Esophagus squamous epithelium (tissue), 5 donors: ENCODE measurements around the gene METAP2. TPM values are rescaled to one million over a fixed set of nuclear protein-coding genes. Genes with fewer than 3 reads are reported as not detected.

Experiments used
- DNase-seq: peaks from one replicate; lab custom pipeline; 2025; lab: John Stamatoyannopoulos, UW
- H3K27ac ChIP-seq, 4 donors: fragments of 200-600 bp; sonication (generic); one replicate each; pipeline ENCODE4 v1.5.1; 2016 to 2019; ENCODE audit warnings: mild to moderate bottlenecking in 1 of 4
- H3K27me3 ChIP-seq, 4 donors: fragments of 200-600 bp; sonication (generic); 1 replicate in 3 of 4; 2 replicates in 1 of 4; pipeline versions ENCODE4 v1.5.1 to v1.6.0; 2017 to 2021; ENCODE audit warnings: antibody characterized with exemption in 1 of 4
- H3K36me3 ChIP-seq, 3 donors: fragments of 200-600 bp; sonication (generic); one replicate each; pipeline ENCODE4 v1.5.1; 2016 to 2019
- H3K4me1 ChIP-seq, 3 donors: fragments of 200-600 bp; sonication (generic); one replicate each; pipeline ENCODE4 v1.5.1; 2017 to 2019
- H3K4me3 ChIP-seq, 4 donors: fragments of 200-600 bp; sonication (generic); 1 replicate in 3 of 4; 2 replicates in 1 of 4; pipeline ENCODE4 v1.5.1; 2016 to 2019; ENCODE audit warnings: mild to moderate bottlenecking in 2 of 4, moderate library complexity in 1 of 4
- H3K9me3 ChIP-seq, 3 donors: fragments of 200-600 bp; sonication (generic); one replicate each; pipeline ENCODE4 v1.5.1; 2016 to 2019
- POLR2A ChIP-seq, 4 donors: fragments of 450-650 bp; IDR thresholded peaks; one replicate each; pipeline ENCODE4 v1.6.1; 2017; ENCODE audit warnings: antibody characterized with exemption in 4 of 4, mild to moderate bottlenecking in 4 of 4, moderate library complexity in 3 of 4
- WGBS, 2 donors: methylation state at CpG; one replicate each; pipeline ENCODE4 v1.1.5; 2018; 5-methylcytosine and 5-hydroxymethylcytosine counted together
- intact Hi-C: fragments of 100-400 bp; cut with DNase I; formaldehyde crosslinking; loops from one replicate; pipeline ENCODE4 v1.15.0; 2022
- total RNA-seq, 4 donors: library from RNA; depleted of rRNA; stranded (reverse); fragments of >200 nt; gene quantifications; one replicate each; pipeline ENCODE4 v1.1.0, GENCODE V29; 2016
- TF ChIP-seq, protein P1 (sequence below), 6 experiments: fragments of 450-650 bp in 4 of 6; fragments of 200-600 bp in 2 of 6; sonication (generic) in 2 of 6; IDR thresholded peaks; one replicate each; pipeline ENCODE4 v1.5.1; 2016 to 2019; ENCODE audit warnings: antibody characterized with exemption in 6 of 6, mild to moderate bottlenecking in 4 of 6, moderate library complexity in 4 of 6
- donor health status: DM: yes; HTN: yes; CAD: no.

METAP2 gene
- total RNA-seq, 4 donors from 2014 or later: 52.1 to 83.1 (median 62.1) TPM

DNA sequence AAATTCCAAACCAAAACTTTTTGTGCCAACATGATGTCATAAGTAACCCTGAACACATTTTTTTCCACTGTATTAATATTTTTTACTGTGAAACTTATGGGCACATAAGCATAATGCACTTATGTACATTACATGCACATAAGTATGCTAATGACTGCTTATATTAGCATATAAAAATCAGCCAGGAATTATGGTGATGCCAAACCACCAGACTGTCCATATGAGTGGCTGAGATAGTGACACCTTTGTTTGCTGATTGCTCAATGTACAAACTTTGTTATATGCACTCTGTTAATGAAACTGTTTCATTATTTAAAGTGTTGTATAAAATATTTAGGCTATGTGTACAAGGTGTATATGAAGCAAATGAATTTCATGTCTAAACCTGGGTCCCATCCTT lies 45.0 kb downstream of the METAP2 start:
- Histone ChIP-seq H3K4me3 (no peak overlapping the region), H3K27ac (no peak overlapping the region), H3K9me3 (no peaks in the 10 kb centered on the region), H3K27me3 (no peaks in the 10 kb centered on the region), H3K36me3 (peaks cover 0 to 23% (median 10%) of the 10 kb centered on the region in 3 donors), H3K4me1 (no peaks in the 10 kb centered on the region)
- TF ChIP-seq, protein P1, sequence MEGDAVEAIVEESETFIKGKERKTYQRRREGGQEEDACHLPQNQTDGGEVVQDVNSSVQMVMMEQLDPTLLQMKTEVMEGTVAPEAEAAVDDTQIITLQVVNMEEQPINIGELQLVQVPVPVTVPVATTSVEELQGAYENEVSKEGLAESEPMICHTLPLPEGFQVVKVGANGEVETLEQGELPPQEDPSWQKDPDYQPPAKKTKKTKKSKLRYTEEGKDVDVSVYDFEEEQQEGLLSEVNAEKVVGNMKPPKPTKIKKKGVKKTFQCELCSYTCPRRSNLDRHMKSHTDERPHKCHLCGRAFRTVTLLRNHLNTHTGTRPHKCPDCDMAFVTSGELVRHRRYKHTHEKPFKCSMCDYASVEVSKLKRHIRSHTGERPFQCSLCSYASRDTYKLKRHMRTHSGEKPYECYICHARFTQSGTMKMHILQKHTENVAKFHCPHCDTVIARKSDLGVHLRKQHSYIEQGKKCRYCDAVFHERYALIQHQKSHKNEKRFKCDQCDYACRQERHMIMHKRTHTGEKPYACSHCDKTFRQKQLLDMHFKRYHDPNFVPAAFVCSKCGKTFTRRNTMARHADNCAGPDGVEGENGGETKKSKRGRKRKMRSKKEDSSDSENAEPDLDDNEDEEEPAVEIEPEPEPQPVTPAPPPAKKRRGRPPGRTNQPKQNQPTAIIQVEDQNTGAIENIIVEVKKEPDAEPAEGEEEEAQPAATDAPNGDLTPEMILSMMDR (IDR thresholded peaks at IDR 0.05): no peak
- TF ChIP-seq POLR2A (IDR thresholded peaks at IDR 0.05): no peak
- no peak for DNase-seq
- intact Hi-C loops: no loop called here

DNA sequence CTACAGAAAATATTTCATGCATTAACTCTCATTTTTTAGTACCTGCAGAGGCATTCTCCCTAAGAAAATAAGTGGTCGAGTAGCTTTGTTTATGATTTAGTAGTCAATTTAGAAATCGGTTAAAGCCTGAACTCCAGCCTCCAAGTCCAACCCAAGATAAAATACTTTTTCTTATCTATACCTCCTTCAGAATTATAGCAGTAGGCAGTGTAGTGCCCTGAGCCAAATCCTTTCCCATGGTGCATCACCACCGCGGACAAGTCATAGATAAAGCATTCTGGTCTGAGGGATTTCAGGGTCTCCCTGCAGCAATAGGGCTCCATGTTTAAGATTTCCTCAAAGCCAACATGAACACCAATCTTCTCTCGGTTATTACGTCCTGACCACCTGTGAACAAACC lies 46.9 kb downstream of the METAP2 start:
- Histone ChIP-seq H3K9me3 (no peaks in the 10 kb centered on the region), H3K36me3 (peaks cover 0 to 4% (median 0%) of the 10 kb centered on the region in 3 donors), H3K4me3 (no peak overlapping the region), H3K27ac (no peak overlapping the region), H3K27me3 (no peaks in the 10 kb centered on the region), H3K4me1 (no peaks in the 10 kb centered on the region)
- intact Hi-C loops: no loop called here
- TF ChIP-seq POLR2A (IDR thresholded peaks at IDR 0.05): no peak
- TF ChIP-seq, protein P1 (IDR thresholded peaks at IDR 0.05): no peak
- 95% methylated on average over 6 of the region's 6 CpGs for WGBS, 2 donors
- no peak for DNase-seq

DNA sequence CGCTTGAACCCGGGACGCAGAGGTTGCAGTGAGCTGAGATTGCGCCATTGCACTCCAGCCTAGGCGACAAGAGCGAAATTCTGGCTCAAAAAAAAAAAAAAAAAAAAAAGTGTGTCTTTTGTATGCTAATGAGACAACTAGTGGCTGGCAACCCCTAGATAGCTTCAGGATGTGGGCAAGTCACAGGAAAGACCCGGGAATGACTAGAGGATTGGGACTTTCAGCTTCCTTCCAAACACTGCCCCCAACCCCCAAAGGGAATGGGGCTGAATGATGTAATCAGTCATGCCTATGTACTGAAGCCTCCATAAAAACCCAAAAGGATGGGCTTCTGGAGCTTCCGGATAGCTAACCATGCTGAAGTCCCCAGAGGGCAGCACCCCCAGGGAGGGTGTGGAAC lies 48.7 kb downstream of the METAP2 start:
- Histone ChIP-seq H3K4me3 (no peak overlapping the region), H3K36me3 (peaks cover 0 to 4% (median 0%) of the 10 kb centered on the region in 3 donors), H3K9me3 (no peaks in the 10 kb centered on the region), H3K27ac (no peak overlapping the region), H3K4me1 (no peaks in the 10 kb centered on the region), H3K27me3 (no peaks in the 10 kb centered on the region)
- intact Hi-C loops: no loop called here
- 89 to 90% methylated on average over 8 of the region's 8 CpGs for WGBS, 2 donors
- DNase-seq: no peak
- TF ChIP-seq, protein P1 (IDR thresholded peaks at IDR 0.05): no peak
- TF ChIP-seq POLR2A (IDR thresholded peaks at IDR 0.05): no peak

DNA sequence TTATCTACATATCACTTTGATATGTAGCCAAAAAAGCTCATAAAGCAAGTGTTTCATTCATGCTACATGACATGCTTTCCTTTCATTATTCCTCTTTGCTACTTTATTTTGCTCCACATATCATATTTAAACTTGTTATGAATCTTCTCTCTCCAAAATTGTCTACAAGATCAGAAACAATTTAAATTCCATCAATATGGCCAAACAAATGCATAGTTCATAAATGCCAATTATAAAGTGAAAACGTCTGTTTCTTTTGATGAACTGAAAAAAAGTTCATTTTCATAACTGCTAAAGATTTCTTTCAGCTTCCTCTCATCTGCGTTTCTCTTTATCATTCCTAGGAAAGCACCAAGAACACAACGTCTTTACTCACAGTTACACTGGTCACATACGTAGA lies 54.5 kb downstream of the METAP2 start:
- H3K4me3 ChIP-seq: no peak overlapping the region
- 71 to 76% methylated on average over 4 of the region's 4 CpGs for WGBS, 2 donors
- DNase-seq: no peak
- no peak for TF ChIP-seq POLR2A (IDR thresholded peaks at IDR 0.05)
- TF ChIP-seq, protein P1 (IDR thresholded peaks at IDR 0.05): no peak
- H3K27ac ChIP-seq: no peak overlapping the region
- no peaks in the 10 kb centered on the region for H3K36me3 ChIP-seq
- no peaks in the 10 kb centered on the region for H3K27me3 ChIP-seq
- peaks cover 0 to 6% (median 0%) of the 10 kb centered on the region in 3 donors for H3K4me1 ChIP-seq
- intact Hi-C loops: no loop called here
- no peaks in the 10 kb centered on the region for H3K9me3 ChIP-seq

DNA sequence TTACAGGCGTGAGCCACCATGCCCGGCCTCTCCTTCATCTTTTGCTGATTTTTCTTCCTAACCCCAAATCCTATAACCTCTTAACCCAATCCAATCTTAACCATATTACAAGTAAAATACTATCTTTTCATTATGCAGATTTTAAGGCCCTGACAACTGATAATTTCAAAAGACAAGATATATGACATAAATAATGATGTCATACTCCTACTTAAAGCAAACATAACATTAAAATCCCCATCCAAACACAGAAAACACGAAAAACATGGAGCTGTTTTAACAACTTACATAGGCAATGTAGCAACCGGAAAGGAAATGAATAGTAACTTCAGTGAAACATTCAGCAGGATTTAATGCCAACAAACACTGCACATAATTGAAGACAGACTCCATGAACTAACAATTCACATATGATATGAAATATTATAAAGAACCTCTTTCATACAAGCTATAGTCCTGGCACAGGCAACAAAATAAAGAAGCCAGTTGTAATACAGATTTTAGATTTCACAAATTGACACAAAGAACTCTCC lies 55.8 kb downstream of the METAP2 start:
- TF ChIP-seq, protein P1 (IDR thresholded peaks at IDR 0.05): no peak
- TF ChIP-seq POLR2A (IDR thresholded peaks at IDR 0.05): no peak
- H3K4me3 ChIP-seq: no peak overlapping the region
- WGBS, 2 donors: 79 to 88% methylated on average over 4 of the region's 4 CpGs
- no peaks in the 10 kb centered on the region for H3K27me3 ChIP-seq
- DNase-seq: no peak
- H3K4me1 ChIP-seq: peaks cover 0 to 14% (median 0%) of the 10 kb centered on the region in 3 donors
- intact Hi-C loops: loop anchor here (5.0 kb wide), 1 partner anchor 412 kb away; no protein-coding TSS in a partner anchor
- H3K9me3 ChIP-seq: no peaks in the 10 kb centered on the region
- no peaks in the 10 kb centered on the region for H3K36me3 ChIP-seq
- no peak overlapping the region for H3K27ac ChIP-seq
